H1 (cell line): ENCODE results near the gene CCDC88C.

ENCODE experiments used
- ATF2 ChIP-seq: IDR thresholded peaks from 2 replicates; pipeline ENCODE4 v1.6.1; 2012; ENCODE audit warnings: low read length, inconsistent platforms
- CBX5 ChIP-seq: fragments of 300-800, 300-1000 bp; sonication (generic); IDR thresholded peaks from 2 replicates; pipeline ENCODE4 v1.7.1; 2016; ENCODE audit warnings: antibody characterized with exemption, low read length, low read depth
- CHD7 ChIP-seq: fragments of 300-600 bp; sonication (generic); IDR thresholded peaks from 2 replicates; pipeline ENCODE4 v1.7.1; 2012; ENCODE audit warnings: low read length, moderate library complexity, mild to moderate bottlenecking, inconsistent platforms; ENCODE audit not compliant: insufficient replicate concordance
- FOSL1 ChIP-seq: IDR thresholded peaks from 2 replicates; pipeline ENCODE4 v1.6.1; 2011; ENCODE audit warnings: mild to moderate bottlenecking, low read depth, low read length, moderate library complexity; ENCODE audit not compliant: insufficient read depth
- GABPA ChIP-seq: IDR thresholded peaks from 2 replicates; pipeline ENCODE4 v1.6.1; 2011; ENCODE audit warnings: mild to moderate bottlenecking, low read length, moderate library complexity, borderline replicate concordance; ENCODE audit not compliant: insufficient read depth
- POLR2A ChIP-seq, 2 experiments: IDR thresholded peaks; 1 replicate in 1 of 2; 2 replicates in 1 of 2; pipeline ENCODE4 v1.6.1; 2011; ENCODE audit warnings: low read depth in 2 of 2, low read length in 2 of 2, mild to moderate bottlenecking in 2 of 2; ENCODE audit errors: control extremely low read depth in 1 of 2
- RAD21 ChIP-seq, 2 experiments: IDR thresholded peaks in 1 of 2; conservative IDR thresholded peaks in 1 of 2; 2 replicates each; pipeline ENCODE4 v1.6.1; 2011; ENCODE audit warnings: low read depth in 2 of 2, low read length in 2 of 2, improper control_type of control experiment in 1 of 2, inconsistent platforms in 1 of 2, mild to moderate bottlenecking in 1 of 2, moderate library complexity in 1 of 2
- SRF ChIP-seq: IDR thresholded peaks from 2 replicates; pipeline ENCODE4 v1.6.1; 2011; ENCODE audit warnings: mild to moderate bottlenecking, low read depth, low read length, moderate library complexity
- ZNF274 ChIP-seq: IDR thresholded peaks from 2 replicates; pipeline ENCODE4 v1.7.0; 2012; ENCODE audit warnings: low read length, borderline replicate concordance; ENCODE audit errors: extremely low read depth
- TF ChIP-seq, protein P1 (sequence below): IDR thresholded peaks from 2 replicates; pipeline ENCODE4 v1.6.1; 2012; ENCODE audit warnings: inconsistent platforms
- TF ChIP-seq, protein P2 (sequence below), 3 experiments: IDR thresholded peaks; 1 replicate in 2 of 3; 2 replicates in 1 of 3; pipeline versions ENCODE4 v1.5.1 to v1.6.1; 2011; ENCODE audit warnings: low read length in 3 of 3, mild to moderate bottlenecking in 3 of 3, inconsistent platforms in 2 of 3, low read depth in 1 of 3, moderate library complexity in 1 of 3; ENCODE audit not compliant: insufficient read depth in 1 of 3; ENCODE audit errors: control extremely low read depth in 1 of 3

GRCh38 chr14:91420686-91421085 is 3.1 kb upstream of the CCDC88C start:
- TF ChIP-seq POLR2A (IDR thresholded peaks at IDR 0.05; ENCODE audit: control extremely low read depth in 1 of 2, low read depth in 2 of 2, low read length in 2 of 2) (no peak), RAD21 (IDR thresholded peaks at IDR 0.05 in 1 of 2, conservative IDR thresholded peaks at IDR 0.05 in 1 of 2; ENCODE audit: low read depth in 2 of 2, low read length in 2 of 2) (no peak), CHD7 (no peak), CBX5 (no peak), ZNF274 (no peak), GABPA (no peak), ATF2 (no peak), SRF (no peak), FOSL1 (no peak)
- TF ChIP-seq, protein P1, sequence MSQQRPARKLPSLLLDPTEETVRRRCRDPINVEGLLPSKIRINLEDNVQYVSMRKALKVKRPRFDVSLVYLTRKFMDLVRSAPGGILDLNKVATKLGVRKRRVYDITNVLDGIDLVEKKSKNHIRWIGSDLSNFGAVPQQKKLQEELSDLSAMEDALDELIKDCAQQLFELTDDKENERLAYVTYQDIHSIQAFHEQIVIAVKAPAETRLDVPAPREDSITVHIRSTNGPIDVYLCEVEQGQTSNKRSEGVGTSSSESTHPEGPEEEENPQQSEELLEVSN, result no peak
- TF ChIP-seq, protein P2, sequence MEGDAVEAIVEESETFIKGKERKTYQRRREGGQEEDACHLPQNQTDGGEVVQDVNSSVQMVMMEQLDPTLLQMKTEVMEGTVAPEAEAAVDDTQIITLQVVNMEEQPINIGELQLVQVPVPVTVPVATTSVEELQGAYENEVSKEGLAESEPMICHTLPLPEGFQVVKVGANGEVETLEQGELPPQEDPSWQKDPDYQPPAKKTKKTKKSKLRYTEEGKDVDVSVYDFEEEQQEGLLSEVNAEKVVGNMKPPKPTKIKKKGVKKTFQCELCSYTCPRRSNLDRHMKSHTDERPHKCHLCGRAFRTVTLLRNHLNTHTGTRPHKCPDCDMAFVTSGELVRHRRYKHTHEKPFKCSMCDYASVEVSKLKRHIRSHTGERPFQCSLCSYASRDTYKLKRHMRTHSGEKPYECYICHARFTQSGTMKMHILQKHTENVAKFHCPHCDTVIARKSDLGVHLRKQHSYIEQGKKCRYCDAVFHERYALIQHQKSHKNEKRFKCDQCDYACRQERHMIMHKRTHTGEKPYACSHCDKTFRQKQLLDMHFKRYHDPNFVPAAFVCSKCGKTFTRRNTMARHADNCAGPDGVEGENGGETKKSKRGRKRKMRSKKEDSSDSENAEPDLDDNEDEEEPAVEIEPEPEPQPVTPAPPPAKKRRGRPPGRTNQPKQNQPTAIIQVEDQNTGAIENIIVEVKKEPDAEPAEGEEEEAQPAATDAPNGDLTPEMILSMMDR (IDR thresholded peaks at IDR 0.05; ENCODE audit: control extremely low read depth in 1 of 3, insufficient read depth in 1 of 3, low read depth in 1 of 3, low read length in 3 of 3), result no peak
